Nephron (organoid): ENCODE results near the gene EFHB.

Experiments
- H3K27ac Mint-ChIP-seq, 3 experiments: 2 replicates each; pipeline ENCODE4 v1.8.0; 2020; ENCODE audit warnings: mixed read lengths in 3 of 3, mild to moderate bottlenecking in 2 of 3, moderate library complexity in 1 of 3
- H3K27me3 Mint-ChIP-seq: 2 replicates; pipeline ENCODE4 v1.8.0; 2021; ENCODE audit warnings: low read depth, mild to moderate bottlenecking, moderate library complexity, mixed read lengths
- H3K36me3 Mint-ChIP-seq: 2 replicates; pipeline ENCODE4 v1.8.0; 2020; ENCODE audit warnings: low read depth, mixed read lengths
- H3K4me1 Mint-ChIP-seq: 2 replicates; pipeline ENCODE4 v1.8.0; 2020; ENCODE audit warnings: mixed read lengths
- H3K4me3 Mint-ChIP-seq, 3 experiments: 2 replicates each; pipeline ENCODE4 v1.8.0; 2020; ENCODE audit warnings: mild to moderate bottlenecking in 3 of 3, mixed read lengths in 3 of 3, moderate library complexity in 2 of 3
- H3K9me3 Mint-ChIP-seq: 2 replicates; pipeline ENCODE4 v1.8.0; 2020; ENCODE audit warnings: mixed read lengths
- TF ChIP-seq, protein P1 (sequence below), 3 experiments: fragments of 200-600 bp; sonication (generic); IDR thresholded peaks; one replicate each; pipeline ENCODE4 v1.5.0; 2021; ENCODE audit warnings: antibody characterized with exemption in 3 of 3; ENCODE audit not compliant: unreplicated experiment in 3 of 3

The EFHB gene

DNA sequence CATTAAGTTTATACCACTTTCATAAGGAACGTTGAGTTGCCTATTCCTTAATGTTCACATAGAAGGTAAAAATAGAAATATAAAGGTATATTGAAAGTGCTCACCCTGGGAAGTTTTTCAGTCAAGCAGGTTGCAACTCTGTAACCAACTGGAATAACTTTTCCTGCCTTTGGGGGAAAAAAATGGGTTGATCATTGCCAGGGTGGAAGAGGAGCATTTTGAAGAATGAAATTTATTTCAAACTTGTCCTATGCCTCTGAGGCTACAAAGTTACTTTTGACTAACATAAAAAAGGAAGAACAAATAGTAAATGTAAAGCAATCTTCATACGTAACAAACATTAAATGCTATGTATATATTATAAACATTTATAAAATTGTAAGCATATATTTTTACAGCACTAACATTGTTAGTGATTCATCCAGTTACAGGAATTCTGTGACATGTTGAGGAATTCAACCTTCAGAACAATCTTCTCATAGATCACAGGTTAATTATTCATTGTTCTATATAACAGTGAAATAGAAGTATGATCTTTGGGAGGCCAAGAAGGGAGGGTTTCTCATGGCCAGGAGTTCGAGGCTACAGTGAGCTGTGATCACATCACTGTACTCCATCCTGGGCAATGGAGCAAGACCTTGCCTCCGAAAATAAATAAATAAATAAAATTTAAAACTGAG, 13.5 kb downstream of the EFHB start:
- no peaks in the 10 kb centered on the region for H3K27me3 Mint-ChIP-seq
- peak overlapping the region in 1 of 3 experiments; percentile 22 for H3K27ac Mint-ChIP-seq
- H3K9me3 Mint-ChIP-seq = no peaks in the 10 kb centered on the region
- H3K4me3 Mint-ChIP-seq = no peak overlapping the region
- no peaks in the 10 kb centered on the region for H3K36me3 Mint-ChIP-seq
- TF ChIP-seq, protein P1, sequence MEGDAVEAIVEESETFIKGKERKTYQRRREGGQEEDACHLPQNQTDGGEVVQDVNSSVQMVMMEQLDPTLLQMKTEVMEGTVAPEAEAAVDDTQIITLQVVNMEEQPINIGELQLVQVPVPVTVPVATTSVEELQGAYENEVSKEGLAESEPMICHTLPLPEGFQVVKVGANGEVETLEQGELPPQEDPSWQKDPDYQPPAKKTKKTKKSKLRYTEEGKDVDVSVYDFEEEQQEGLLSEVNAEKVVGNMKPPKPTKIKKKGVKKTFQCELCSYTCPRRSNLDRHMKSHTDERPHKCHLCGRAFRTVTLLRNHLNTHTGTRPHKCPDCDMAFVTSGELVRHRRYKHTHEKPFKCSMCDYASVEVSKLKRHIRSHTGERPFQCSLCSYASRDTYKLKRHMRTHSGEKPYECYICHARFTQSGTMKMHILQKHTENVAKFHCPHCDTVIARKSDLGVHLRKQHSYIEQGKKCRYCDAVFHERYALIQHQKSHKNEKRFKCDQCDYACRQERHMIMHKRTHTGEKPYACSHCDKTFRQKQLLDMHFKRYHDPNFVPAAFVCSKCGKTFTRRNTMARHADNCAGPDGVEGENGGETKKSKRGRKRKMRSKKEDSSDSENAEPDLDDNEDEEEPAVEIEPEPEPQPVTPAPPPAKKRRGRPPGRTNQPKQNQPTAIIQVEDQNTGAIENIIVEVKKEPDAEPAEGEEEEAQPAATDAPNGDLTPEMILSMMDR (IDR thresholded peaks at IDR 0.05; ENCODE audit: unreplicated experiment in 3 of 3) = no peak
- no peaks in the 10 kb centered on the region for H3K4me1 Mint-ChIP-seq

DNA sequence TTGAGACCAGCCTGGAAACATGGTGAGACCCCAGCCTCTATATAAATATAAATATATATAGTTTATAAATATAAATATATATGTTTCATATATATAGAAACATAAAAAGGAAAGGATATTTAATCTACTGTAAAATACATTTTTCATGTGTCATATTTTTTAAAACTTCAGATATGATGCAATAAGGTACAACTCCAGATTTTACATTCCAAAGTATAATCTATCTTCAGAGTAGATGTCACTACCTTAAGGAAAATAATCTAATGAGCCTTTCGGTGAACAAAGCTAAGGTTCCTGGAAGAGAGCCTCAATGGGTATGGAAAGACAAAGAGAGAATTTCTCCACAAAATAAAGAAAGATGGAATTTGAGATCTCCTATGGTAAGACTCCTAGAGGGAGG, 16.9 kb downstream of the EFHB start:
- H3K9me3 Mint-ChIP-seq = peaks cover 9% of the 10 kb centered on the region
- H3K36me3 Mint-ChIP-seq = peaks cover 4% of the 10 kb centered on the region

DNA sequence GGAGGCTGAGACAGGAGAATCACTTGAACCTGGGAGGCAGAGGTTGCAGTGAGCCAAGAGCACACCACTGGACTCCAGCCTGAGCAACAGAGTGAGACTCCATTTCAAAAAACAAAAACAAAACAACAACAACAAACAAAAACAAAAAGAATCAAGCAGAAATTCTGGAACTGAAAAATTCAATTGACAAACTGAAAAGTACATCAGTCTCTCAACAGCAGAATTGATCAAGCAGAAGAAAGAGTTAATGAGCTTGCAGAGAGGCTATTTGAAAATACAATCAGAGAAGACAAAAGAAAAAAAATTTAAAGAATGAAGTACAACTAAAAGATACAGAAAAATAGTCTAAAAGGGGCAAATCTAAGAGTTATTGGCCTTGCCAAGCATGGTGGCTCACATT, 22.6 kb downstream of the EFHB start:
- peaks cover 8% of the 10 kb centered on the region for H3K36me3 Mint-ChIP-seq
- no peak overlapping the region for H3K4me3 Mint-ChIP-seq
- H3K9me3 Mint-ChIP-seq = peaks cover 15% of the 10 kb centered on the region
- H3K27ac Mint-ChIP-seq = no peak overlapping the region
- H3K4me1 Mint-ChIP-seq = no peaks in the 10 kb centered on the region
- no peaks in the 10 kb centered on the region for H3K27me3 Mint-ChIP-seq
- TF ChIP-seq, protein P1 (IDR thresholded peaks at IDR 0.05; ENCODE audit: unreplicated experiment in 3 of 3) = no peak

More for the DNA sequence above, 16.9 kb downstream of the EFHB start:
- TF ChIP-seq, protein P1 (IDR thresholded peaks at IDR 0.05; ENCODE audit: unreplicated experiment in 3 of 3) = no peak
- Mint-ChIP-seq H3K4me3 (no peak overlapping the region), H3K4me1 (no peaks in the 10 kb centered on the region), H3K27ac (no peak overlapping the region), H3K27me3 (no peaks in the 10 kb centered on the region)

DNA sequence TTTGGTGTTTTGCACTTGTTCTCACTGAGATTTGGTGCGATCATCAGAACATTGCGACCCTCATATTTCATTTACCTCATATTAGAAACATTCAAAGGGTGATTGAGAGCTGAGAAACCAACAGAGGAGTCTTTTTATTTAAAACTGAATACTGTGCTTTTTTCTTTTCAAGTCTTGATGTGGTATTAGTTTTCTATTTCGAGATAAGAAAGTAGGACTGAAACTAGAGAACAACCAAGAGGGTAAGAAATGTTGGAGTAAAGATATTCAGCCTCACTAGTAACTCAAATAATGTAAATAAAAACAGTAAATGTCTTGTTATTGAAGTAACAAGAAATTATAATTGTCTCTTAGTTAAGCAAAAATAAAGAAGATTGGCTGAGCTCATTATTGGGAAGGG, 26.5 kb downstream of the EFHB start:
- Mint-ChIP-seq H3K4me1 (no peaks in the 10 kb centered on the region), H3K4me3 (no peak overlapping the region), H3K27me3 (no peaks in the 10 kb centered on the region), H3K9me3 (peaks cover 6% of the 10 kb centered on the region), H3K36me3 (peaks cover 4% of the 10 kb centered on the region), H3K27ac (no peak overlapping the region)
- TF ChIP-seq, protein P1 (IDR thresholded peaks at IDR 0.05; ENCODE audit: unreplicated experiment in 3 of 3) = no peak

DNA sequence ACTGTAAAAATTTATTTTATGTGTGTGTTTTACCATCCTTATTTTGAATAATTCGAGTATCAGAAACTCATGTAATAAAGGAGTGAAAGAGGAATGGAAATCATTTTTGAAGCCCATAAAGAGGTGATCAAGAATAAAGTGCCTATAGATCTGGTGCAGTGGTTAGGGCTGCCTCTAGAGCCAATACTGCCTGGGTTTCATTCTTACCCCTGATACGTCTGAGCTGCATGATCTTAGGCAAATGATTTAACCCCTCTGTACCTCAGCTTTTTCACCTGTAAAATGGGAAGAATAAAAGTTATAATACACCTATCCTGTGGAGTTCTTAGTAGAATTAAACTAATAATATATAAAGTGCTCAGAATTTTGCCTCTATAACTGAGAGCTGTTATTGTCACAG, 30.4 kb downstream of the EFHB start:
- no peak overlapping the region for H3K4me3 Mint-ChIP-seq
- no peaks in the 10 kb centered on the region for H3K36me3 Mint-ChIP-seq
- no peaks in the 10 kb centered on the region for H3K27me3 Mint-ChIP-seq
- no peak overlapping the region for H3K27ac Mint-ChIP-seq
- TF ChIP-seq, protein P1 (IDR thresholded peaks at IDR 0.05; ENCODE audit: unreplicated experiment in 3 of 3) = no peak
- H3K9me3 Mint-ChIP-seq = no peaks in the 10 kb centered on the region
- peaks cover 9% of the 10 kb centered on the region for H3K4me1 Mint-ChIP-seq

DNA sequence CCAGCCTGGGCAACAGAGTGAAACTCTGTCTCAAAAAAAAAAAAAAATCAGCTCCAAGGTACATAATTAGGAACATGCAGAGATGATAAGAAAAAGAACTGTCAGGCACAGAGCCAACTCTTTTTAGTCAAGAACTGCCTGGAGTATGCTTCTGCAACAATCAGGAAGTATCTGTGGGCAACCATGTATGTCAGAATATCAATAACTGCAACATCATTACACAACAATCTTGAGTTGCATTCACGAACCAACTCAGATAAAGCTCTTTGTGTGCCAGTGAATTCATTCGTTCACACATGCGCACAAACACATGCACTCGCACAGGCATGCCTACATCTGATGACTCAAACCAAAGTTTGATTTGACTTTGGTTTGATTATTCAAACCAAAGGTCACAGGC, 32.1 kb downstream of the EFHB start:
- Mint-ChIP-seq H3K36me3 (no peaks in the 10 kb centered on the region), H3K27me3 (no peaks in the 10 kb centered on the region), H3K4me1 (peaks cover 15% of the 10 kb centered on the region), H3K4me3 (no peak overlapping the region), H3K9me3 (no peaks in the 10 kb centered on the region), H3K27ac (no peak overlapping the region)
- TF ChIP-seq, protein P1 (IDR thresholded peaks at IDR 0.05; ENCODE audit: unreplicated experiment in 3 of 3) = no peak
